ENCODE data around the gene KXD1.

- TF ChIP-seq, protein P1, sequence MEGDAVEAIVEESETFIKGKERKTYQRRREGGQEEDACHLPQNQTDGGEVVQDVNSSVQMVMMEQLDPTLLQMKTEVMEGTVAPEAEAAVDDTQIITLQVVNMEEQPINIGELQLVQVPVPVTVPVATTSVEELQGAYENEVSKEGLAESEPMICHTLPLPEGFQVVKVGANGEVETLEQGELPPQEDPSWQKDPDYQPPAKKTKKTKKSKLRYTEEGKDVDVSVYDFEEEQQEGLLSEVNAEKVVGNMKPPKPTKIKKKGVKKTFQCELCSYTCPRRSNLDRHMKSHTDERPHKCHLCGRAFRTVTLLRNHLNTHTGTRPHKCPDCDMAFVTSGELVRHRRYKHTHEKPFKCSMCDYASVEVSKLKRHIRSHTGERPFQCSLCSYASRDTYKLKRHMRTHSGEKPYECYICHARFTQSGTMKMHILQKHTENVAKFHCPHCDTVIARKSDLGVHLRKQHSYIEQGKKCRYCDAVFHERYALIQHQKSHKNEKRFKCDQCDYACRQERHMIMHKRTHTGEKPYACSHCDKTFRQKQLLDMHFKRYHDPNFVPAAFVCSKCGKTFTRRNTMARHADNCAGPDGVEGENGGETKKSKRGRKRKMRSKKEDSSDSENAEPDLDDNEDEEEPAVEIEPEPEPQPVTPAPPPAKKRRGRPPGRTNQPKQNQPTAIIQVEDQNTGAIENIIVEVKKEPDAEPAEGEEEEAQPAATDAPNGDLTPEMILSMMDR (IDR thresholded peaks at IDR 0.05) = no peak
- no peak for TF ChIP-seq POLR2A (IDR thresholded peaks at IDR 0.05)
These were observed 54.5 kb downstream of the KXD1 start for GRCh38 chr19:18612051-18612771.

Data from uterus (tissue), 2 donors.